Mucosa of descending colon (tissue), 3 donors: ENCODE results near the gene OPTN. TPM values are rescaled to one million over a fixed set of nuclear protein-coding genes. Genes with fewer than 3 reads are reported as not detected.

Experiments used
- ATAC-seq: fragments of 200-7000 bp; cut with Tn5 transposase; one replicate; pipeline ENCODE4 v1.9.1; 2020; ENCODE audit warnings: mild to moderate bottlenecking, moderate library complexity
- DNase-seq, 3 donors: peaks; one replicate each; pipeline ENCODE4 v3.0.0-alpha.2; 2020
- H3K36me3 ChIP-seq: fragments of 200-600 bp; one replicate; pipeline ENCODE4 v1.8.0; 2021; ENCODE audit warnings: low read depth, mild to moderate bottlenecking
- H3K4me1 ChIP-seq: fragments of 200-600 bp; one replicate; pipeline ENCODE4 v1.8.0; 2021; ENCODE audit warnings: low read depth, mild to moderate bottlenecking
- H3K4me3 ChIP-seq: fragments of 200-600 bp; one replicate; pipeline ENCODE4 v1.8.0; 2021; ENCODE audit warnings: mild to moderate bottlenecking
- H3K9me3 ChIP-seq: fragments of 200-600 bp; one replicate; pipeline ENCODE4 v1.8.0; 2021; ENCODE audit warnings: mild to moderate bottlenecking
- CTCF ChIP-seq: fragments of 200-600 bp; IDR thresholded peaks from one replicate; pipeline ENCODE4 v1.8.0; 2022; ENCODE audit warnings: antibody characterized with exemption, mild to moderate bottlenecking
- intact Hi-C, 2 donors: fragments of 100-400 bp; cut with DNase I in 1 of 2; cut with micrococcal nuclease in 1 of 2; formaldehyde crosslinking; loops; one replicate each; pipeline versions ENCODE4 v1.11.0 to v1.11.1; 2022; cut with DNase I, micrococcal nuclease
- total RNA-seq, 3 donors: library from RNA; stranded (reverse); fragmentation: NEBNext Ultra II Directional in 2 of 3; extraction: Animal tissue kit (Norgen Biotek cat#: 25700) in 2 of 3; gene quantifications; one replicate each; pipeline versions ENCODE4 v1.2.1 to v1.2.4, GENCODE V29; 2021 to 2023
- donor health status: DM: no; HTN: no; CAD: no; lungs with moderate emphysema.
- donor health status: DM: no; HTN: no; CAD: no.
- donor health status: DM: no; HTN: yes; CAD: no.

Gene OPTN
- total RNA-seq, 3 donors from 2014 or later, result 92.1 to 148 (median 101) TPM

DNA sequence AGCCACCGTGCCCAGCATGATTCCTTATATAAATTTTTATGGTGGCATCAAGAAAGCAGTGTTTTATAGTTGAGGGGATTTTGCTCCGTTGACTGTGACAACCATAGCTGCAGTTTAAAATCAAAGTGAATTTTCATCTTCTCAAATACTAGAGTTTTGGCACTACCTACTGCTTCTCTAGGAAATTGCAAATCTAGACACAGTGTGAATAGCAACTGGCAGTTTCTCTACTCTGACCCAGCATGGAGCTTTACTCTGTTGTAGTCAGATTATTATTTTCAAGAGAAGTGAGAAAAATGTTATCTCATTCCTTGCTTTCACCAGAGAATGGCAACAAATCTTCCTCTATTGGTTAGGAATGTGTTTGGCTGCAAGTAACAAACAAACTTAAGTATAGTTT is 84.3 kb downstream of the OPTN start:
- no peaks in the 10 kb centered on the region for H3K4me1 ChIP-seq
- no peak overlapping the region for H3K4me3 ChIP-seq
- ATAC-seq (no peak), DNase-seq (no peak)
- TF ChIP-seq CTCF, result no peak
- no peaks in the 10 kb centered on the region for H3K36me3 ChIP-seq
- intact Hi-C loops, result no loop called here
- H3K9me3 ChIP-seq, result no peaks in the 10 kb centered on the region

DNA sequence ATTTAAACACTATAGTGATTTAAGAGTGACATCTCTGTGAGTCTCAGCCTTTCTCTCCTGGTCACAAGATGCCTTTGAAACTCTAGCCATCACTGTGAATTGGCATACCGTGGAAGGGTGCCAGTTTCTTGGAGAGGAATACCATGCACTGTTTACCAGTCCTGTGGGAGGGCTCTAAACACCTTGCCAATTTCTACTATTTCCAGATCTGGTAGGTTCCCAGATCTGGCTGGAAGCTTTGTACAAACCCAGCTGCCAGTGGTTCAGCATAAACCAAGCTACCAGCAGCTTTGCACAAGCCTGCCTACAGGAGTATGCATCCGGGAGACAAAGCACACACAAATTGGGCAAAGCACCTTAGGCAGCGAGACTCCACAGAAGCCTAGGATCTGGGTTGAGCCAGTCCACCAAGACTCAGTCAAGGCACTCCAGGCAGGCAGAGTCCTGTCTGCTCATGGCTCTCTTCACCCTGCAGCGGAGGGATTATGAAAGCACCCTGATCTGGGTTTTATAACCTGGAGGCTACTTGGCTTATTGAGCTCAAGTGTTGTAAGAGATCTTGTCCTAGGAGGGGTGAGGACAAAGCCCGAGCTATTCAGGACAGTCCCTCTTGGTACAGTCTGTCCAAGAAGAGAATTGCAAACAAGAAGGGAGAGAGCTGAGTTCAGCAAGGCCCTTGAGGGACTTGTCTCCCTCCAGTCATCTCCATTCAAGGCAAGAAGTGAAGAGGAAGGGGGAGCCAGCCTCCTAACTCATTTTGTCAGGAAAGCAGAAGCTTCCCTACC is 85.0 kb downstream of the OPTN start:
- ATAC-seq (no peak), DNase-seq (no peak)
- intact Hi-C loops, result no loop called here
- no peaks in the 10 kb centered on the region for H3K9me3 ChIP-seq
- no peak for TF ChIP-seq CTCF
- no peaks in the 10 kb centered on the region for H3K36me3 ChIP-seq
- no peak overlapping the region for H3K4me3 ChIP-seq
- H3K4me1 ChIP-seq, result no peaks in the 10 kb centered on the region

GRCh38 chr10:13187135-13187534 is 87.2 kb downstream of the OPTN start:
- no peak overlapping the region for H3K4me3 ChIP-seq
- DNase-seq (no peak), ATAC-seq (no peak)
- no peak for TF ChIP-seq CTCF
- no peaks in the 10 kb centered on the region for H3K4me1 ChIP-seq
- intact Hi-C loops, result no loop called here
- H3K9me3 ChIP-seq, result no peaks in the 10 kb centered on the region
- no peaks in the 10 kb centered on the region for H3K36me3 ChIP-seq

Other genes with a start within 250 kb of the OPTN start
- 1 to 10 TPM in 2 of 3 donors, under 1 TPM in 1; 0.84 to 3.3 (median 2.3) TPM for gene CCDC3, start 98.5 kb upstream of the OPTN start, total RNA-seq
- 1 to 10 TPM; 1.6 to 8.6 (median 2.2) TPM for gene MCM10, start 61.4 kb downstream of the OPTN start, total RNA-seq
- not detected for gene UCMA, start 134.2 kb downstream of the OPTN start, total RNA-seq
- gene PHYH, start 199.9 kb downstream of the OPTN start, total RNA-seq, result 10 to 100 TPM; 33.8 to 64.2 (median 53.6) TPM
- gene SEPHS1, start 248.1 kb downstream of the OPTN start, total RNA-seq, result 10 to 100 TPM; 32.3 to 40.3 (median 36.6) TPM